H1 (cell line): Measurements from ENCODE around the gene SLFN12. TPM values are rescaled to one million over a fixed set of nuclear protein-coding genes. Genes with fewer than 3 reads are reported as not detected.

Source experiments
- CTCF ChIA-PET: fragments of 300-600 bp; sonication (Branson Sonifier 250); formaldehyde crosslinking; loops from one replicate; lab custom pipeline; 2021; ENCODE audit not compliant: partially characterized antibody; lab: Charles Lee
- POLR2A ChIA-PET: fragments of 300-600 bp; sonication (Branson Sonifier 250); formaldehyde crosslinking; loops from one replicate; lab custom pipeline; 2021; ENCODE audit warnings: inconsistent platforms; ENCODE audit not compliant: partially characterized antibody; lab: Charles Lee
- DNase-seq, 2 experiments: peaks; one replicate each; pipeline versions ENCODE4 v3.0.0 to v3.0.0-alpha.2; 2010 to 2022; ENCODE audit warnings: low spot score in 2 of 2, low read depth in 1 of 2, mixed read lengths in 1 of 2
- FAIRE-seq: peaks from 2 replicates; lab custom pipeline; 2011; peaks lifted over from hg19 to GRCh38; lab: Jason Lieb, UNC
- H2AFZ ChIP-seq: 2 replicates; pipeline ENCODE4 v1.8.1; 2012; ENCODE audit warnings: low read length, inconsistent platforms
- H2AK5ac ChIP-seq: 2 replicates; pipeline ENCODE4 v1.6.1; 2013; ENCODE audit warnings: low read depth, low read length
- H2BK120ac ChIP-seq: replicated peaks from 2 replicates; pipeline ENCODE3; 2013; ENCODE audit warnings: low read depth, low read length, inconsistent platforms
- H2BK12ac ChIP-seq: 2 replicates; pipeline ENCODE4 v1.6.1; 2013; ENCODE audit warnings: low read depth, low read length
- H2BK15ac ChIP-seq: 2 replicates; pipeline ENCODE4 v1.6.1; 2013; ENCODE audit warnings: low read length
- H2BK20ac ChIP-seq: 2 replicates; pipeline ENCODE4 v1.6.1; 2013; ENCODE audit warnings: low read length
- H2BK5ac ChIP-seq: 2 replicates; pipeline ENCODE4 v1.6.1; 2013; ENCODE audit warnings: low read depth, low read length
- H3K14ac ChIP-seq: 2 replicates; pipeline ENCODE4 v1.6.1; 2013; ENCODE audit warnings: inconsistent platforms; ENCODE audit not compliant: insufficient read length
- H3K18ac ChIP-seq: 2 replicates; pipeline ENCODE4 v1.6.1; 2013; ENCODE audit warnings: low read length; ENCODE audit errors: extremely low read depth
- H3K23ac ChIP-seq: 2 replicates; pipeline ENCODE4 v1.6.1; 2013; ENCODE audit warnings: inconsistent platforms; ENCODE audit not compliant: insufficient read length
- H3K23me2 ChIP-seq: 2 replicates; pipeline ENCODE4 v1.6.1; 2013; ENCODE audit warnings: low read depth, low read length
- H3K27ac ChIP-seq: 2 replicates; pipeline ENCODE4 v1.6.1; 2011; ENCODE audit warnings: low read depth, low read length, inconsistent platforms
- H3K27me3 ChIP-seq, 4 experiments: replicated peaks in 1 of 4; 1 replicate in 1 of 4; 2 replicates in 3 of 4; pipeline versions ENCODE4 v1.6.1 to v1.8.1; 2011 to 2013; ENCODE audit warnings: low read length in 3 of 4, mild to moderate bottlenecking in 3 of 4, inconsistent platforms in 2 of 4, mixed read lengths in 2 of 4, moderate library complexity in 1 of 4; ENCODE audit not compliant: control insufficient read depth in 3 of 4, insufficient read depth in 3 of 4; ENCODE audit errors: extremely low read depth in 1 of 4
- H3K36me3 ChIP-seq, 4 experiments: 2 replicates each; pipeline versions ENCODE4 v1.6.1 to v1.8.1; 2011 to 2013; ENCODE audit warnings: mild to moderate bottlenecking in 4 of 4, low read length in 3 of 4, moderate library complexity in 2 of 4, control low read depth in 1 of 4, inconsistent platforms in 1 of 4; ENCODE audit not compliant: insufficient read depth in 4 of 4, control insufficient read depth in 2 of 4
- H3K4ac ChIP-seq: replicated peaks from 2 replicates; pipeline ENCODE3; 2013; ENCODE audit warnings: low read length, low read depth, mixed read lengths, inconsistent platforms; ENCODE audit not compliant: insufficient read length
- H3K4me1 ChIP-seq, 4 experiments: replicated peaks in 1 of 4; 1 replicate in 1 of 4; 2 replicates in 3 of 4; pipeline versions ENCODE4 v1.6.1 to v1.8.1; 2011 to 2013; ENCODE audit warnings: low read length in 3 of 4, inconsistent platforms in 2 of 4, mixed read lengths in 1 of 4; ENCODE audit not compliant: insufficient read depth in 4 of 4, control insufficient read depth in 3 of 4
- H3K4me2 ChIP-seq, 2 experiments: 2 replicates each; pipeline versions ENCODE4 v1.6.1 to v1.8.1; 2011 to 2013; ENCODE audit warnings: low read depth in 2 of 2, low read length in 2 of 2, control low read depth in 1 of 2, inconsistent platforms in 1 of 2, mild to moderate bottlenecking in 1 of 2; ENCODE audit not compliant: insufficient read depth in 1 of 2
- H3K4me3 ChIP-seq, 4 experiments: fragments of 200-600, 300-600 bp in 1 of 4; sonication (generic), shearing (Covaris generic), sonication (Bioruptor Twin) in 1 of 4; 2 replicates each; pipeline versions ENCODE4 v1.5.1 to v1.8.1; 2011 to 2016; ENCODE audit warnings: low read length in 4 of 4, low read depth in 3 of 4, control low read depth in 2 of 4, inconsistent platforms in 2 of 4, mild to moderate bottlenecking in 2 of 4, mixed read lengths in 1 of 4, moderate library complexity in 1 of 4; ENCODE audit not compliant: insufficient read depth in 2 of 4; ENCODE audit errors: extremely low read depth in 1 of 4
- H3K56ac ChIP-seq: replicated peaks from 2 replicates; pipeline ENCODE3; 2013; ENCODE audit warnings: low read depth, mild to moderate bottlenecking, mixed read lengths, low read length, inconsistent platforms; ENCODE audit not compliant: insufficient read length
- H3K79me1 ChIP-seq: 2 replicates; pipeline ENCODE4 v1.6.1; 2013; ENCODE audit warnings: low read depth, low read length, control low read depth
- H3K79me2 ChIP-seq, 2 experiments: 2 replicates each; pipeline versions ENCODE4 v1.6.1 to v1.8.1; 2012 to 2013; ENCODE audit warnings: low read length in 2 of 2, mild to moderate bottlenecking in 2 of 2, inconsistent platforms in 1 of 2; ENCODE audit not compliant: insufficient read depth in 2 of 2, control insufficient read depth in 1 of 2
- H3K9ac ChIP-seq, 4 experiments: replicated peaks in 1 of 4; 1 replicate in 1 of 4; 2 replicates in 3 of 4; pipeline versions ENCODE4 v1.6.1 to v1.8.1; 2011 to 2013; ENCODE audit warnings: low read depth in 3 of 4, low read length in 3 of 4, control low read depth in 2 of 4, mild to moderate bottlenecking in 2 of 4, moderate library complexity in 2 of 4, inconsistent platforms in 1 of 4; ENCODE audit errors: extremely low read depth in 1 of 4
- H3K9me3 ChIP-seq, 2 experiments: 2 replicates each; pipeline versions ENCODE4 v1.6.1 to v1.8.1; 2012 to 2013; ENCODE audit warnings: mild to moderate bottlenecking in 2 of 2, moderate library complexity in 2 of 2, control low read depth in 1 of 2, inconsistent platforms in 1 of 2, low read depth in 1 of 2, low read length in 1 of 2, mixed read lengths in 1 of 2; ENCODE audit not compliant: insufficient read depth in 2 of 2
- H4K20me1 ChIP-seq, 2 experiments: replicated peaks in 1 of 2; 2 replicates each; pipeline versions ENCODE3 to v1.8.1; 2011 to 2013; ENCODE audit warnings: inconsistent platforms in 2 of 2, low read length in 2 of 2, mild to moderate bottlenecking in 1 of 2; ENCODE audit not compliant: insufficient read depth in 2 of 2, control insufficient read depth in 1 of 2
- H4K5ac ChIP-seq: 2 replicates; pipeline ENCODE4 v1.6.1; 2013; ENCODE audit warnings: low read length, low read depth, mixed read lengths, inconsistent platforms; ENCODE audit not compliant: insufficient read length
- H4K8ac ChIP-seq: 2 replicates; pipeline ENCODE4 v1.8.0; 2013; ENCODE audit warnings: mild to moderate bottlenecking, moderate library complexity, low read length, inconsistent platforms; ENCODE audit not compliant: insufficient read depth; ENCODE audit errors: extremely low read depth
- H4K91ac ChIP-seq: replicated peaks from 2 replicates; pipeline ENCODE3; 2013; ENCODE audit warnings: low read length, mixed read lengths, inconsistent platforms; ENCODE audit not compliant: insufficient read length
- HDAC6 ChIP-seq: IDR thresholded peaks from one replicate; pipeline ENCODE4 v1.7.1; 2012; ENCODE audit warnings: low read depth, mild to moderate bottlenecking, inconsistent platforms, low read length, moderate library complexity
- whole genome bisulfite sequencing, 2 experiments: shearing (Covaris generic) in 1 of 2; methylation state at CpG; one replicate each; pipeline versions ENCODE4 v1.1.6 to v1.1.7; 2013 to 2015; ENCODE audit warnings: low lambda C conversion rate in 2 of 2, mixed read lengths in 2 of 2, inconsistent platforms in 1 of 2, low coverage in 1 of 2, missing lambda C conversion rate in 1 of 2; ENCODE audit not compliant: insufficient replicate concordance in 2 of 2, insufficient coverage in 1 of 2, insufficient read length in 1 of 2; ENCODE audit errors: extremely low coverage in 1 of 2, missing lambda C conversion rate in 1 of 2; 5-methylcytosine and 5-hydroxymethylcytosine counted together
- polyA plus RNA-seq, 7 experiments: library from polyadenylated mRNA; depleted of rRNA in 3 of 7; stranded (reverse) in 5 of 7; unstranded in 2 of 7; fragments of >200 nt in 5 of 7; fragments of 200-250 nt in 2 of 7; gene quantifications; 1 replicate in 5 of 7; 2 replicates in 1 of 7; 4 replicates in 1 of 7; pipeline versions ENCODE4 v1.2.1 to v1.2.3, GENCODE V29; 2011 to 2013; ENCODE audit warnings: missing spikeins in 2 of 7, mixed read lengths in 2 of 7
- total RNA-seq: library from RNA; stranded (reverse); fragmentation: NEBNext Ultra II Directional; extraction: Animal tissue kit (Norgen Biotek cat#: 25700); gene quantifications from 2 replicates; pipeline ENCODE4 v1.2.1, GENCODE V29; 2021

SLFN12 gene
- total and polyA plus RNA-seq, 2 of the 8 experiments (the other 6 are each of a cell fraction or from before 2014, with no cell fraction given), result 1.6 to 10.7 TPM

DNA sequence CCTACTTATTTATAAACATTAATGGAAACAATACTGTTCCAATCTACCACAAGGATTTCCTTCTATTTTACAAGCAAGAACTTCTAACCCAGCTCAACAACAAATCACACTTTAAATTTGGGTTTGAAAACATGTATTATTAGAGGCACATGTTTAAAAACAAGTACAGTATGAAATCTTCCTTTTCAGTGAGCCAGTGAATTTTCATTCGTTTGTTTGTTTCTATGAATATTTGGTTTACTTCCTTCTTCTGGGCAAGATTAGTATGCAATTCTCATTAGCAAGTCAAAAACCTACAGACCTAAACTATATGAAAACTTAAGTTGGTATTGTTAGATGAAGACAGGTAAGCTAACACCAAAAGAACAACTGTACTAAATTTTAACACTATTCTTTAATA is 25.7 kb downstream of the SLFN12 start:
- H2AFZ ChIP-seq, result no peak overlapping the region
- WGBS, 2 experiments, result 89% methylated on average over 1 of the region's 1 CpG; no CpG with 5 or more reads in 1 of the 2 experiments
- no peaks in the 10 kb centered on the region for H3K27me3 ChIP-seq
- H3K56ac ChIP-seq, result no peak overlapping the region
- H3K4ac ChIP-seq, result no peak overlapping the region
- FAIRE-seq (no peak), DNase-seq (no peak)
- no peak overlapping the region for H2BK12ac ChIP-seq
- H3K36me3 ChIP-seq, result no peaks in the 10 kb centered on the region; a peak in 2 of 8 replicates
- no peaks in the 10 kb centered on the region; a peak in 1 of 4 replicates for H3K9me3 ChIP-seq
- no peak overlapping the region for H3K23ac ChIP-seq
- H4K20me1 ChIP-seq, result no peaks in the 10 kb centered on the region
- no peak overlapping the region for H3K4me3 ChIP-seq
- no peak overlapping the region for H2BK20ac ChIP-seq
- no peak overlapping the region for H3K4me2 ChIP-seq
- H2BK5ac ChIP-seq, result no peak overlapping the region
- CTCF ChIA-PET, result interaction anchor here (1.0 kb wide), 1 partner anchor 223 kb away, joined by 3 read pairs; no protein-coding TSS in a partner anchor
- H3K79me2 ChIP-seq, result no peaks in the 10 kb centered on the region
- H4K91ac ChIP-seq, result no peak overlapping the region
- no peaks in the 10 kb centered on the region for H3K23me2 ChIP-seq
- H4K8ac ChIP-seq, result no peak overlapping the region
- no peak overlapping the region for H2BK15ac ChIP-seq
- H3K27ac ChIP-seq, result no peak overlapping the region
- no peak overlapping the region for H3K14ac ChIP-seq
- no peak overlapping the region for H3K9ac ChIP-seq
- H2AK5ac ChIP-seq, result no peak overlapping the region
- H3K4me1 ChIP-seq, result no peaks in the 10 kb centered on the region
- H2BK120ac ChIP-seq, result no peak overlapping the region
- no peak overlapping the region for H3K18ac ChIP-seq
- H3K79me1 ChIP-seq, result no peaks in the 10 kb centered on the region
- POLR2A ChIA-PET, result no interaction called here
- no peak overlapping the region for H4K5ac ChIP-seq
- TF ChIP-seq HDAC6, result no peak
